Lower leg skin (tissue), 3 donors: ENCODE measurements around the gene GNG7.

ENCODE experiments used
- CTCF ChIP-seq, 3 donors: fragments of 450-650 bp; IDR thresholded peaks; one replicate each; pipeline ENCODE4 v1.5.1; 2016; ENCODE audit warnings: antibody characterized with exemption in 3 of 3, mild to moderate bottlenecking in 3 of 3, moderate library complexity in 2 of 3
- POLR2A ChIP-seq, 2 donors: fragments of 450-650 bp; IDR thresholded peaks; one replicate each; pipeline ENCODE4 v1.6.1; 2016 to 2017; ENCODE audit warnings: antibody characterized with exemption in 2 of 2, mild to moderate bottlenecking in 1 of 2, moderate library complexity in 1 of 2

- TF ChIP-seq CTCF (IDR thresholded peaks at IDR 0.05) = no peak
- no peak for TF ChIP-seq POLR2A (IDR thresholded peaks at IDR 0.05)
Observed at GRCh38 chr19:2631213-2631821, 71.2 kb downstream of the GNG7 start.
